ENCODE data around the gene SLU7. TPM values are rescaled to one million over a fixed set of nuclear protein-coding genes. Genes with fewer than 3 reads are reported as not detected.

The SLU7 gene
- total RNA-seq, 1 experiment from 2014 or later, result 75.3 TPM

DNA sequence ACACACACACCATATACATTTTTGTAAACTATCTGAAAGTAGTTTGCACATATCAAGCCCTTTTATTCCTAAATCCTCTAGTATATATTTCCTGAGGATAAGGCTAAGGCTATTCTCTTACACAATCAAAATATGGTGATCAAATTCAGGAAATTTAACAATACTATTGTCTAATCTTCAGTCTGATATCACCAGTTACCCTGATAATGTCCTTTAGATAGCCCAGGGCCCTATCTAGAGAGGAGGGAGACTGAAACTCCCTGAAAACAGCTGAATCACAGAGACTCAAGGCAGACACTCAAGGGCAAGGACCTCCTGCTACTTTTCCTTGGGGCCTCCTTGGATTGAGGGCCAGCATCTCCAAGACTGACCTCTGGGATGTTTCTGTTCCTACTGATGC lies 33.2 kb upstream of the SLU7 start:
- intact Hi-C loops (cut with micrococcal nuclease; ENCODE audit: unreplicated experiment), result no loop called here
- no peaks in the 10 kb centered on the region for H3K4me1 ChIP-seq (replicated peaks; ENCODE audit: insufficient read depth)
- ChIA-PET CTCF (no interaction called here), POLR2A (ENCODE audit: unreplicated experiment) (interaction anchor here (0.6 kb wide), 1 partner anchor 1447 kb away, joined by 3 read pairs; no protein-coding TSS in a partner anchor)
- H4K20me1 ChIP-seq (ENCODE audit: insufficient read depth), result no peaks in the 10 kb centered on the region
- H3K9me3 ChIP-seq (ENCODE audit: insufficient read depth, low read depth), result no peaks in the 10 kb centered on the region
- H3K27ac ChIP-seq, result no peak overlapping the region
- no peak overlapping the region for H2AFZ ChIP-seq
- no peak overlapping the region for H3K4me2 ChIP-seq
- DNase-seq, result no peak
- H3K9me2 ChIP-seq (ENCODE audit: insufficient read depth), result no peaks in the 10 kb centered on the region
- H3K27me3 ChIP-seq (ENCODE audit: insufficient read depth, low read depth), result peaks cover 3% of the 10 kb centered on the region; the same call in 1 of the 2 replicates
- BruUV-seq (replicated peaks), result no TSS peak
- TF ChIP-seq EZH2 (IDR thresholded peaks at IDR 0.05; ENCODE audit: low read depth) (no peak), CTCF (conservative IDR thresholded peaks at IDR 0.05) (no peak)
- no peak overlapping the region for H3K4me3 ChIP-seq
- H3K36me3 ChIP-seq (ENCODE audit: low read depth), result no peaks in the 10 kb centered on the region
- H3F3A ChIP-seq (ENCODE audit: insufficient read depth, low read depth), result no peaks in the 10 kb centered on the region
- H3K79me2 ChIP-seq (ENCODE audit: low read depth), result no peaks in the 10 kb centered on the region

- TF ChIP-seq EZH2 (IDR thresholded peaks at IDR 0.05; ENCODE audit: low read depth), result no peak
- no peak for TF ChIP-seq CTCF (conservative IDR thresholded peaks at IDR 0.05)
- no peak overlapping the region for H3K27ac ChIP-seq
- no peaks in the 10 kb centered on the region for H3F3A ChIP-seq (ENCODE audit: insufficient read depth, low read depth)
- H3K9me2 ChIP-seq (ENCODE audit: insufficient read depth), result no peaks in the 10 kb centered on the region
- no peaks in the 10 kb centered on the region for H3K4me1 ChIP-seq (replicated peaks; ENCODE audit: insufficient read depth)
- intact Hi-C loops (cut with micrococcal nuclease; ENCODE audit: unreplicated experiment), result no loop called here
- no peaks in the 10 kb centered on the region for H3K9me3 ChIP-seq (ENCODE audit: insufficient read depth, low read depth)
- BruUV-seq (replicated peaks), result no TSS peak
- DNase-seq, result no peak
- H3K79me2 ChIP-seq (ENCODE audit: low read depth), result no peaks in the 10 kb centered on the region
- H3K27me3 ChIP-seq (ENCODE audit: insufficient read depth, low read depth), result peaks cover 3% of the 10 kb centered on the region; the same call in 1 of the 2 replicates
- no peaks in the 10 kb centered on the region for H3K36me3 ChIP-seq (ENCODE audit: low read depth)
- H3K4me2 ChIP-seq, result no peak overlapping the region
- no peak overlapping the region for H2AFZ ChIP-seq
- no peak overlapping the region for H3K4me3 ChIP-seq
- CTCF ChIA-PET, result no interaction called here
- POLR2A ChIA-PET (ENCODE audit: unreplicated experiment), result no interaction called here
- H4K20me1 ChIP-seq (ENCODE audit: insufficient read depth), result no peaks in the 10 kb centered on the region
Observed at GRCh38 chr5:160451281-160451680, 32.4 kb upstream of the SLU7 start.

DNA sequence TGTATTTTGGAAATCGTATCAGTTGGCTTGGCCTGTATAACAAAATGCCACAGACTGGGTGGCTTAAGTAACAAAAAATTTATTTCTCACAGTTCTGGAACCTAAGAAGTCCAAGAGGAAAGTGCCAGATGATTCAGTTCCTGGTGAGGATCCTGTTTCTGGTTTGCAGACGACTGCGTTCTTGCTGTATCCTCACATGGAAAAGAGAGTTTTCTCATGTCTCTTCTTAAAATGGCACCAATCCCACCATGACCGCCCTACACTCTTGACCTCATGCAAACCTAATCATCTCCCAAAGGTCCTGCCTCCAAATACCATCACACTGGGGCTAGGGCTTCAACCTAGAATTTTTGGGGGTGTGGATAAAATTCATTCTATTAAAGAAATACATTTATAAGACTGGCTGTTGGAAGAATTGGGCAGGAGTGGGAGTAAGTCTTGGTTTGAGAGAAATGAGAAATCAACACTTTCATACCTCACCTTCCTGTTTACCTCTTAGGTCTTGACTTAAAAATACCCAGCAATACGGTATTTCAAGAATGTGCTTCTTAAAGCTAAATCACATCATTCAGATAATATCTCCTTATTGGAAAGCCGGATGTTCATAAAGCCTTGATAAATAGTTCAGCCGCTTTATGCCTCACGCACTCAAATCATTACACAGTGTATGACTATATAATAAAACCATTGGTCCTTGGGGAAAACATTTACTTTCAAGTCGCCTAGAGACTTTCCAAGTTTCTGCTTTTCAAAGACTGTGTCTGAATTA lies 31.5 kb upstream of the SLU7 start:
- Histone ChIP-seq H3K4me2 (no peak overlapping the region), H3K27ac (no peak overlapping the region), H3K4me1 (replicated peaks; ENCODE audit: insufficient read depth) (no peaks in the 10 kb centered on the region), H3K9me2 (ENCODE audit: insufficient read depth) (no peaks in the 10 kb centered on the region), H3K4me3 (no peak overlapping the region), H4K20me1 (ENCODE audit: insufficient read depth) (no peaks in the 10 kb centered on the region), H3K36me3 (ENCODE audit: low read depth) (no peaks in the 10 kb centered on the region), H3K27me3 (ENCODE audit: insufficient read depth, low read depth) (peaks cover 3% of the 10 kb centered on the region; the same call in 1 of the 2 replicates), H3F3A (ENCODE audit: insufficient read depth, low read depth) (no peaks in the 10 kb centered on the region), H2AFZ (no peak overlapping the region), H3K79me2 (ENCODE audit: low read depth) (no peaks in the 10 kb centered on the region), H3K9me3 (ENCODE audit: insufficient read depth, low read depth) (no peaks in the 10 kb centered on the region)
- TF ChIP-seq EZH2 (IDR thresholded peaks at IDR 0.05; ENCODE audit: low read depth) (no peak), CTCF (conservative IDR thresholded peaks at IDR 0.05) (no peak)
- intact Hi-C loops (cut with micrococcal nuclease; ENCODE audit: unreplicated experiment), result no loop called here
- DNase-seq, result no peak
- ChIA-PET CTCF (no interaction called here), POLR2A (ENCODE audit: unreplicated experiment) (no interaction called here)
- BruUV-seq (replicated peaks), result no TSS peak

Data from PC-9 (cell line).